SK-N-SH (cell line): ENCODE results near the gene YWHAH. TPM values are rescaled to one million over a fixed set of nuclear protein-coding genes. Genes with fewer than 3 reads are reported as not detected.

Source experiments
- CTCF ChIA-PET: fragments of 300-600, 350-600 bp; formaldehyde crosslinking; extraction: SDS; loops from one replicate; lab custom pipeline; 2021; lab: Yijun Ruan, JAX
- POLR2A ChIA-PET: fragments of 350-600 bp; sonication (Branson Sonifier 250); formaldehyde crosslinking; extraction: SDS; loops from one replicate; lab custom pipeline; 2020; ENCODE audit warnings: antibody characterized with exemption, inconsistent platforms; lab: Yijun Ruan, JAX
- DNase-seq: peaks from one replicate; pipeline ENCODE4 v3.0.0; 2012
- H2AFZ ChIP-seq: fragments of 200-600 bp; sonication (generic); 2 replicates; pipeline ENCODE4 v1.8.1; 2016; ENCODE audit warnings: antibody characterized with exemption, mild to moderate bottlenecking, low read depth
- H3F3A ChIP-seq: fragments of 200-600 bp; sonication (generic); replicated peaks from 2 replicates; pipeline ENCODE3; 2016; ENCODE audit warnings: antibody characterized with exemption, mild to moderate bottlenecking; ENCODE audit not compliant: insufficient read depth
- H3K27ac ChIP-seq, 2 experiments: fragments of 200-500 bp in 1 of 2; fragments of 200-600 bp in 1 of 2; sonication (Bioruptor generic) in 1 of 2; sonication (generic), shearing (Covaris generic) in 1 of 2; 2 replicates each; pipeline versions ENCODE4 v1.5.1 to v1.6.1; 2014 to 2016; ENCODE audit warnings: low read depth in 2 of 2, inconsistent platforms in 1 of 2, low read length in 1 of 2, mild to moderate bottlenecking in 1 of 2, mixed read lengths in 1 of 2
- H3K27me3 ChIP-seq: fragments of 200-600 bp; sonication (generic), shearing (Covaris generic); 2 replicates; pipeline ENCODE4 v1.6.1; 2016; ENCODE audit warnings: mixed run types; ENCODE audit not compliant: insufficient read depth
- H3K36me3 ChIP-seq, 2 experiments: fragments of 200-500 bp in 1 of 2; fragments of 200-600 bp in 1 of 2; sonication (Bioruptor generic) in 1 of 2; sonication (generic) in 1 of 2; replicated peaks in 1 of 2; 2 replicates each; pipeline versions ENCODE3 to v1.5.1; 2014 to 2016; ENCODE audit warnings: low read length in 1 of 2, mild to moderate bottlenecking in 1 of 2; ENCODE audit not compliant: insufficient read depth in 2 of 2, control insufficient read depth in 1 of 2
- H3K4me1 ChIP-seq, 2 experiments: fragments of 200-500 bp in 1 of 2; fragments of 200-600 bp in 1 of 2; sonication (Bioruptor generic) in 1 of 2; sonication (generic), shearing (Covaris generic) in 1 of 2; 2 replicates each; pipeline versions ENCODE4 v1.5.1 to v1.6.1; 2014 to 2016; ENCODE audit warnings: low read depth in 1 of 2, low read length in 1 of 2, mixed run types in 1 of 2; ENCODE audit not compliant: insufficient read depth in 2 of 2, control insufficient read depth in 1 of 2
- H3K4me2 ChIP-seq: fragments of 200-600 bp; sonication (generic), shearing (Covaris generic); 2 replicates; pipeline ENCODE4 v1.6.1; 2017; ENCODE audit warnings: mixed run types
- H3K4me3 ChIP-seq, 2 experiments: fragments of 200-500 bp in 1 of 2; fragments of 200-600 bp in 1 of 2; sonication (Bioruptor generic) in 1 of 2; sonication (generic), shearing (Covaris generic) in 1 of 2; 2 replicates each; pipeline versions ENCODE4 v1.5.1 to v1.8.1; 2014 to 2016; ENCODE audit warnings: low read depth in 2 of 2, inconsistent platforms in 1 of 2, low read length in 1 of 2, mild to moderate bottlenecking in 1 of 2, mixed read lengths in 1 of 2, moderate library complexity in 1 of 2
- H3K79me2 ChIP-seq: fragments of 200-600 bp; sonication (generic); 2 replicates; pipeline ENCODE4 v1.8.1; 2017; ENCODE audit warnings: mild to moderate bottlenecking; ENCODE audit not compliant: insufficient read depth
- H3K9ac ChIP-seq: fragments of 200-600 bp; sonication (generic); 2 replicates; pipeline ENCODE4 v1.6.1; 2017; ENCODE audit warnings: mixed run types
- H3K9me2 ChIP-seq: fragments of 200-600 bp; sonication (generic); 2 replicates; pipeline ENCODE4 v1.6.1; 2017; ENCODE audit warnings: mixed run types
- H3K9me3 ChIP-seq: fragments of 200-600 bp; sonication (generic); 2 replicates; pipeline ENCODE4 v1.6.1; 2017; ENCODE audit warnings: mixed run types, mild to moderate bottlenecking, moderate library complexity
- H4K20me1 ChIP-seq: fragments of 200-600 bp; sonication (generic); 2 replicates; pipeline ENCODE4 v1.6.1; 2017; ENCODE audit warnings: mild to moderate bottlenecking, mixed run types; ENCODE audit not compliant: insufficient read depth
- CHD2 ChIP-seq: fragments of 150-350 bp; IDR thresholded peaks from 2 replicates; pipeline ENCODE4 v1.6.1; 2018; ENCODE audit warnings: low read length; ENCODE audit not compliant: partially characterized antibody
- EP300 ChIP-seq, 2 experiments: IDR thresholded peaks; 2 replicates each; pipeline versions ENCODE4 v1.4.0 to v1.6.1; 2012; ENCODE audit warnings: borderline replicate concordance in 1 of 2, low read depth in 1 of 2, low read length in 1 of 2
- EZH2phosphoT487 ChIP-seq: fragments of 200-600 bp; sonication (generic); IDR thresholded peaks from 2 replicates; pipeline ENCODE4 v1.6.1; 2017; ENCODE audit warnings: low read depth, mixed run types, mild to moderate bottlenecking, antibody characterized with exemption, moderate library complexity, borderline replicate concordance
- FOXM1 ChIP-seq: IDR thresholded peaks from 2 replicates; pipeline ENCODE4 v1.4.0; 2012; ENCODE audit warnings: low read depth, mild to moderate bottlenecking
- GABPA ChIP-seq: IDR thresholded peaks from 2 replicates; pipeline ENCODE4 v1.4.0; 2012; ENCODE audit warnings: low read depth, mild to moderate bottlenecking
- JUND ChIP-seq: IDR thresholded peaks from 2 replicates; pipeline ENCODE4 v1.4.0; 2012
- MEF2A ChIP-seq: IDR thresholded peaks from 2 replicates; pipeline ENCODE4 v1.4.0; 2012; ENCODE audit warnings: low read depth, borderline replicate concordance
- NFIC ChIP-seq: IDR thresholded peaks from 2 replicates; pipeline ENCODE4 v1.4.0; 2012; ENCODE audit warnings: borderline replicate concordance
- NRF1 ChIP-seq: IDR thresholded peaks from 2 replicates; pipeline ENCODE4 v1.6.1; 2012; ENCODE audit warnings: low read depth, mild to moderate bottlenecking, low read length
- RAD21 ChIP-seq: IDR thresholded peaks from 2 replicates; pipeline ENCODE4 v1.6.1; 2012; ENCODE audit warnings: mild to moderate bottlenecking, low read length
- RCOR1 ChIP-seq: fragments of 150-350 bp; IDR thresholded peaks from 2 replicates; pipeline ENCODE4 v1.6.1; 2017; ENCODE audit warnings: antibody characterized with exemption, low read length
- RFX5 ChIP-seq: IDR thresholded peaks from 2 replicates; pipeline ENCODE4 v1.6.1; 2012; ENCODE audit warnings: mild to moderate bottlenecking, improper control_type of control experiment, low read length
- RXRA ChIP-seq: IDR thresholded peaks from 2 replicates; pipeline ENCODE4 v1.4.0; 2012; ENCODE audit warnings: low read depth, mild to moderate bottlenecking, borderline replicate concordance
- SMC3 ChIP-seq: IDR thresholded peaks from 2 replicates; pipeline ENCODE4 v1.6.1; 2012; ENCODE audit warnings: low read depth, low read length, improper control_type of control experiment
- TCF12 ChIP-seq: IDR thresholded peaks from 2 replicates; pipeline ENCODE4 v1.4.0; 2012
- TEAD4 ChIP-seq: IDR thresholded peaks from 2 replicates; pipeline ENCODE4 v1.4.0; 2012; ENCODE audit warnings: mild to moderate bottlenecking, borderline replicate concordance; ENCODE audit not compliant: insufficient read depth
- YY1 ChIP-seq: IDR thresholded peaks from 2 replicates; pipeline ENCODE4 v1.4.0; 2012; ENCODE audit warnings: low read depth, mild to moderate bottlenecking
- WGBS: methylation state at CpG from one replicate; pipeline ENCODE4 v1.1.6; 2017; ENCODE audit warnings: low lambda C conversion rate; 5-methylcytosine and 5-hydroxymethylcytosine counted together
- polyA plus RNA-seq, 3 experiments: library from polyadenylated mRNA; depleted of rRNA; stranded (reverse); fragments of >200 nt; gene quantifications; 2 replicates each; pipeline ENCODE4 v1.2.3, GENCODE V29; 2012
- TF ChIP-seq, protein P1 (sequence below): fragments of 150-350 bp; IDR thresholded peaks from 2 replicates; pipeline ENCODE4 v1.6.1; 2017; ENCODE audit warnings: antibody characterized with exemption, low read length, low read depth, borderline replicate concordance
- TF ChIP-seq, protein P2 (sequence below): IDR thresholded peaks from 2 replicates; pipeline ENCODE4 v1.4.0; 2012; ENCODE audit warnings: low read depth
- TF ChIP-seq, protein P3 (sequence below): IDR thresholded peaks from 2 replicates; pipeline ENCODE4 v1.4.0; 2012; ENCODE audit warnings: low read depth, borderline replicate concordance
- TF ChIP-seq, protein P4 (sequence below): IDR thresholded peaks from 2 replicates; pipeline ENCODE4 v1.4.0; 2012; ENCODE audit warnings: low read depth, borderline replicate concordance
- TF ChIP-seq, protein P5 (sequence below): fragments of 200-600 bp; sonication (generic); IDR thresholded peaks from 2 replicates; pipeline ENCODE4 v1.6.1; 2017; ENCODE audit warnings: antibody characterized with exemption, mild to moderate bottlenecking, moderate library complexity

YWHAH gene
- polyA plus RNA-seq, 1 of the 3 experiments (the other 2 are of a cell fraction), result 102 TPM

DNA sequence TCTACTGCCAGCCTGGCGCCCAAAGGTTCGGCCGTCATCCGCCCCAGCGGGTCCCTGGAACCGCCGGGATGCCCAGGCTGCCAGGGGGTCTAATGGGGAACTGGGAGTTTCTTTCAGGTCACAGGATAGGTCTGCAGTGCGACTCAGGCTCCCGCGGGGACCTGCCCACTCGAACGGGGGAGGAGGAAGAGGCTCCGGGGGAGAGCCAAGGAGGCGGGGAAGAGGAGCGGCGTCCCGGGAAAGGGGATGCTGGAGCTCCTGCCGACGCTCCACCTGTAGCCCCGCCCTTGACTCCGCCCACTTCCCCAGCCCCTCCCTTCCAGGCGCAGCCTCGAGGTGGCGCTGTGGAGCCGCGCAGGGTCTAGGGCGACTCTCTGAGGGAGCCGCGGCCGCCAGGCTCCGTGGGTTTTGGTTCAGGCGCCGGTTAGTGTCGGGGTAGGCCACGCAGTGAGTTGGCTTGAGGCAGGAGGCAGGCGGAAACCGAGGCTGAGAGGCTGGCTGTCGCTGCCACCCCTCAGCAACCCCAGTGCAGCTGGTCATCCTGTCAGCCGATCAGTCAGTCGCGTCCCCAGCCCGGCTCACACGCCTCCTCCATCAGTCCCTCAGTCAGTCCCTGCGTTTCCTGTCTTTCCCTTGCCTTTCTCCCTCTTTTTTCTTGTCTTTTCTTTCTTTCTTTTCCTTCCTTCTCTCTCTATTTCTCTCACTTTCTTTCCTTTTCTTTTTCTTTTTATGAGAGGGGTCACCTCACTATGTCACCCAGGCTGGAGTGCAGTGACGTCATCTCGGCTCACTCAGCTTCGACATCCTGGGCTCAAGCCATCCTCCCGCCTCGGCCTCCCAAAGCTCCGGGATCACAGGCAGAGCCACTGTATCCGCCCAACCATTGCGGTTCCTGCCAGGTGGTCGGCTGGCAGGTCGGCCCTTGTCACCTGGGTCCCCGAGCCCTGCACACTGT is 26.4 kb downstream of the YWHAH start:
- H3K9ac ChIP-seq, result peak overlapping the region; percentile 31; the same call in 1 of the 2 replicates
- H3K36me3 ChIP-seq, result no peaks in the 10 kb centered on the region
- H3K4me2 ChIP-seq, result peak overlapping the region; percentile 97
- H3K4me3 ChIP-seq, result peak overlapping the region; percentile 53 to 70
- no peaks in the 10 kb centered on the region for H3K9me3 ChIP-seq
- no peak overlapping the region for H3K27ac ChIP-seq
- peaks cover 4% of the 10 kb centered on the region for H3F3A ChIP-seq
- H3K79me2 ChIP-seq, result no peaks in the 10 kb centered on the region
- H3K4me1 ChIP-seq, result peaks cover 0 to 2% of the 10 kb centered on the region in 2 experiments; a peak in 1 of 4 replicates
- no peaks in the 10 kb centered on the region for H4K20me1 ChIP-seq
- H2AFZ ChIP-seq, result peak overlapping the region; percentile 95
- CTCF ChIA-PET, result interaction anchor here (0.5 to 12.4 kb wide), 115 partner anchors 9 to 1792 kb away, joined by 3 to 211 read pairs (median 4); partner anchors contain the start of genes DEPDC5, PISD, PRR14L and RTCB
- POLR2A ChIA-PET, result interaction anchor here (0.6 kb wide), 1 partner anchor 308 kb away, joined by 3 read pairs; no protein-coding TSS in a partner anchor
- peak; percentile 97 for DNase-seq
- no peaks in the 10 kb centered on the region for H3K9me2 ChIP-seq
- H3K27me3 ChIP-seq, result no peaks in the 10 kb centered on the region
- TF ChIP-seq JUND (no peak), EP300 (IDR thresholded peaks at IDR 0.05; ENCODE audit: borderline replicate concordance in 1 of 2, low read depth in 1 of 2, low read length in 1 of 2) (no peak), MEF2A (no peak), YY1 (no peak), TEAD4 (no peak), SMC3 (peak; percentile 52), NRF1 (0 out of 2 replicates have a peak, but pooled peaks have one; percentile 3), FOXM1 (no peak), NFIC (no peak), CHD2 (no peak), EZH2phosphoT487 (no peak), RXRA (no peak), RCOR1 (no peak), TCF12 (no peak), GABPA (0 out of 2 replicates have a peak, but pooled peaks have one; percentile 14), RFX5 (no peak), RAD21 (peak; percentile 72)
- TF ChIP-seq, protein P1, sequence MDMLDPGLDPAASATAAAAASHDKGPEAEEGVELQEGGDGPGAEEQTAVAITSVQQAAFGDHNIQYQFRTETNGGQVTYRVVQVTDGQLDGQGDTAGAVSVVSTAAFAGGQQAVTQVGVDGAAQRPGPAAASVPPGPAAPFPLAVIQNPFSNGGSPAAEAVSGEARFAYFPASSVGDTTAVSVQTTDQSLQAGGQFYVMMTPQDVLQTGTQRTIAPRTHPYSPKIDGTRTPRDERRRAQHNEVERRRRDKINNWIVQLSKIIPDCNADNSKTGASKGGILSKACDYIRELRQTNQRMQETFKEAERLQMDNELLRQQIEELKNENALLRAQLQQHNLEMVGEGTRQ, result no peak
- TF ChIP-seq, protein P2, sequence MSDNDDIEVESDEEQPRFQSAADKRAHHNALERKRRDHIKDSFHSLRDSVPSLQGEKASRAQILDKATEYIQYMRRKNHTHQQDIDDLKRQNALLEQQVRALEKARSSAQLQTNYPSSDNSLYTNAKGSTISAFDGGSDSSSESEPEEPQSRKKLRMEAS, result no peak
- TF ChIP-seq, protein P3, sequence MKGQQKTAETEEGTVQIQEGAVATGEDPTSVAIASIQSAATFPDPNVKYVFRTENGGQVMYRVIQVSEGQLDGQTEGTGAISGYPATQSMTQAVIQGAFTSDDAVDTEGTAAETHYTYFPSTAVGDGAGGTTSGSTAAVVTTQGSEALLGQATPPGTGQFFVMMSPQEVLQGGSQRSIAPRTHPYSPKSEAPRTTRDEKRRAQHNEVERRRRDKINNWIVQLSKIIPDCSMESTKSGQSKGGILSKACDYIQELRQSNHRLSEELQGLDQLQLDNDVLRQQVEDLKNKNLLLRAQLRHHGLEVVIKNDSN, result no peak
- TF ChIP-seq, protein P4, sequence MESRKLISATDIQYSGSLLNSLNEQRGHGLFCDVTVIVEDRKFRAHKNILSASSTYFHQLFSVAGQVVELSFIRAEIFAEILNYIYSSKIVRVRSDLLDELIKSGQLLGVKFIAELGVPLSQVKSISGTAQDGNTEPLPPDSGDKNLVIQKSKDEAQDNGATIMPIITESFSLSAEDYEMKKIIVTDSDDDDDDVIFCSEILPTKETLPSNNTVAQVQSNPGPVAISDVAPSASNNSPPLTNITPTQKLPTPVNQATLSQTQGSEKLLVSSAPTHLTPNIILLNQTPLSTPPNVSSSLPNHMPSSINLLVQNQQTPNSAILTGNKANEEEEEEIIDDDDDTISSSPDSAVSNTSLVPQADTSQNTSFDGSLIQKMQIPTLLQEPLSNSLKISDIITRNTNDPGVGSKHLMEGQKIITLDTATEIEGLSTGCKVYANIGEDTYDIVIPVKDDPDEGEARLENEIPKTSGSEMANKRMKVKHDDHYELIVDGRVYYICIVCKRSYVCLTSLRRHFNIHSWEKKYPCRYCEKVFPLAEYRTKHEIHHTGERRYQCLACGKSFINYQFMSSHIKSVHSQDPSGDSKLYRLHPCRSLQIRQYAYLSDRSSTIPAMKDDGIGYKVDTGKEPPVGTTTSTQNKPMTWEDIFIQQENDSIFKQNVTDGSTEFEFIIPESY, result no peak
- TF ChIP-seq, protein P5, sequence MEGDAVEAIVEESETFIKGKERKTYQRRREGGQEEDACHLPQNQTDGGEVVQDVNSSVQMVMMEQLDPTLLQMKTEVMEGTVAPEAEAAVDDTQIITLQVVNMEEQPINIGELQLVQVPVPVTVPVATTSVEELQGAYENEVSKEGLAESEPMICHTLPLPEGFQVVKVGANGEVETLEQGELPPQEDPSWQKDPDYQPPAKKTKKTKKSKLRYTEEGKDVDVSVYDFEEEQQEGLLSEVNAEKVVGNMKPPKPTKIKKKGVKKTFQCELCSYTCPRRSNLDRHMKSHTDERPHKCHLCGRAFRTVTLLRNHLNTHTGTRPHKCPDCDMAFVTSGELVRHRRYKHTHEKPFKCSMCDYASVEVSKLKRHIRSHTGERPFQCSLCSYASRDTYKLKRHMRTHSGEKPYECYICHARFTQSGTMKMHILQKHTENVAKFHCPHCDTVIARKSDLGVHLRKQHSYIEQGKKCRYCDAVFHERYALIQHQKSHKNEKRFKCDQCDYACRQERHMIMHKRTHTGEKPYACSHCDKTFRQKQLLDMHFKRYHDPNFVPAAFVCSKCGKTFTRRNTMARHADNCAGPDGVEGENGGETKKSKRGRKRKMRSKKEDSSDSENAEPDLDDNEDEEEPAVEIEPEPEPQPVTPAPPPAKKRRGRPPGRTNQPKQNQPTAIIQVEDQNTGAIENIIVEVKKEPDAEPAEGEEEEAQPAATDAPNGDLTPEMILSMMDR, result peak; percentile 75
- WGBS, result 20% methylated on average over 43 of the region's 55 CpGs
